Keratinocyte (primary cell): ENCODE results near the gene TSC22D2.

ENCODE experiments used
- EZH2 ChIP-seq: IDR thresholded peaks from one replicate; pipeline ENCODE4 v1.6.1; 2012; ENCODE audit warnings: inconsistent platforms, mild to moderate bottlenecking, low read length, moderate library complexity
- TF ChIP-seq, protein P1 (sequence below), 3 experiments: IDR thresholded peaks in 1 of 3; conservative IDR thresholded peaks in 1 of 3; optimal IDR thresholded peaks in 1 of 3; 2 replicates in 2 of 3; 3 replicates in 1 of 3; pipeline versions ENCODE3 to v1.5.1; 2011; ENCODE audit warnings: low read length in 3 of 3, mild to moderate bottlenecking in 3 of 3, moderate library complexity in 2 of 3, control low read depth in 1 of 3, inconsistent platforms in 1 of 3; ENCODE audit not compliant: insufficient read depth in 2 of 3; ENCODE audit errors: extremely low read depth in 1 of 3

- TF ChIP-seq, protein P1, sequence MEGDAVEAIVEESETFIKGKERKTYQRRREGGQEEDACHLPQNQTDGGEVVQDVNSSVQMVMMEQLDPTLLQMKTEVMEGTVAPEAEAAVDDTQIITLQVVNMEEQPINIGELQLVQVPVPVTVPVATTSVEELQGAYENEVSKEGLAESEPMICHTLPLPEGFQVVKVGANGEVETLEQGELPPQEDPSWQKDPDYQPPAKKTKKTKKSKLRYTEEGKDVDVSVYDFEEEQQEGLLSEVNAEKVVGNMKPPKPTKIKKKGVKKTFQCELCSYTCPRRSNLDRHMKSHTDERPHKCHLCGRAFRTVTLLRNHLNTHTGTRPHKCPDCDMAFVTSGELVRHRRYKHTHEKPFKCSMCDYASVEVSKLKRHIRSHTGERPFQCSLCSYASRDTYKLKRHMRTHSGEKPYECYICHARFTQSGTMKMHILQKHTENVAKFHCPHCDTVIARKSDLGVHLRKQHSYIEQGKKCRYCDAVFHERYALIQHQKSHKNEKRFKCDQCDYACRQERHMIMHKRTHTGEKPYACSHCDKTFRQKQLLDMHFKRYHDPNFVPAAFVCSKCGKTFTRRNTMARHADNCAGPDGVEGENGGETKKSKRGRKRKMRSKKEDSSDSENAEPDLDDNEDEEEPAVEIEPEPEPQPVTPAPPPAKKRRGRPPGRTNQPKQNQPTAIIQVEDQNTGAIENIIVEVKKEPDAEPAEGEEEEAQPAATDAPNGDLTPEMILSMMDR (optimal IDR thresholded peaks at IDR 0.05 in 1 of 3, IDR thresholded peaks at IDR 0.05 in 1 of 3, conservative IDR thresholded peaks at IDR 0.05 in 1 of 3; ENCODE audit: extremely low read depth in 1 of 3, insufficient read depth in 2 of 3, low read length in 3 of 3): no peak
- no peak for TF ChIP-seq EZH2
These were observed 11.9 kb downstream of the TSC22D2 start for GRCh38 chr3:150419959-150420358.
